Muscle of back (tissue), 11 donors: ENCODE results near the gene RYR3. TPM values are rescaled to one million over a fixed set of nuclear protein-coding genes. Genes with fewer than 3 reads are reported as not detected.
"Not testable (repeated sequence)": the region's sequence is repeated elsewhere in the genome, so short reads cannot be mapped to it uniquely, and the experiment has no call there.

Experiments used
- DNase-seq, 3 donors: peaks; one replicate each; pipeline versions ENCODE4 v3.0.0 to v3.0.0-alpha.2; 2013
- polyA plus RNA-seq, 10 donors: library from polyadenylated mRNA; unstranded; fragments of 120-200 nt; gene quantifications; one replicate each; pipeline ENCODE4 v1.2.1, GENCODE V29; 2013; ENCODE audit not compliant: insufficient read length in 10 of 10

Gene RYR3
- polyA plus RNA-seq, 10 donors, result 15.4 to 62.4 (median 41.5) TPM

DNA sequence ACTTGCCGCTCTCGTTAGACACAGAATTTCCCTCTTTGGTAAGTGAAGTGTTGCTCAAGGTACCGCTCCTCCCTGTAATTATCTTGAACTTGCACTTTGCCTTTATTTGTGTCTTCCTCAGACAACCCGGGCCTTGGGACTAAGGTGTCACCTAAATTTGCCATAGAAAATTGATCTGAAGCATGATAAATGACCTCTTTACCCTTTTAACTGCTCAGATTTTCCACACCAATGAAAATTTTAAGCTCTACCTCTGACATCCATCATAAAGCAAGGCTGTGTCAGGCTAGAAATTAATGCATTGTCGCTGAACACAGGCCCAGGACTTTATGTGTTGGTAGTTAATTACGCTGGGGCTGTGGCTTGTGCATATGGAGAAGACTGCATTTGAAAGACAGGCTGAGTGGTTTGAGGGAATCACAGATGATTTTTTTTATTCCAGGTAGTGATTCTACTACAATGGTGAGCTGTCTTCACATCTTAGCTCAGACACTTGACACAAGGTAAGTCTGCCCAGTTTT lies 458.0 kb downstream of the RYR3 start:
- DNase-seq, result no peak

GRCh38 chr15:33773969-33774368 lies 463.2 kb downstream of the RYR3 start:
- DNase-seq, result no peak

DNA sequence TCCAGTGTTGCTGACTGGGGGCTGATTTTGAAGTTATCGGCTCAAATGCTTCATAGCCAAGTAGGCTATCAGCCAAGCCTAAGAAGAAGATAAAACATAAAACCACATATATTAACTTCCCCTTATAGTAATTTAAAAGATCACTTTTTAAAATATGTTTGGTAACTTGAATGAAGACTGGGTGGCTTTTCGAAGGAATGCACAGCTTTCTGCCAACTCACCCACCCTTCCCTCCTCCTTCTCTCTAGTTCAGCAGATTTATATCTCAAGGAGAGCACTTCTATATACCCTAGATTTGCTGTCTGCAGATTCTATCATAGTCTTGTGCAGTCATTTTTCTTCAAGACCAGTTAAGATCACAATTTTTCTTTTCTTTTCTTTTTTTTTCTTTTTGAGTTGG lies 468.1 kb downstream of the RYR3 start:
- no peak for DNase-seq

DNA sequence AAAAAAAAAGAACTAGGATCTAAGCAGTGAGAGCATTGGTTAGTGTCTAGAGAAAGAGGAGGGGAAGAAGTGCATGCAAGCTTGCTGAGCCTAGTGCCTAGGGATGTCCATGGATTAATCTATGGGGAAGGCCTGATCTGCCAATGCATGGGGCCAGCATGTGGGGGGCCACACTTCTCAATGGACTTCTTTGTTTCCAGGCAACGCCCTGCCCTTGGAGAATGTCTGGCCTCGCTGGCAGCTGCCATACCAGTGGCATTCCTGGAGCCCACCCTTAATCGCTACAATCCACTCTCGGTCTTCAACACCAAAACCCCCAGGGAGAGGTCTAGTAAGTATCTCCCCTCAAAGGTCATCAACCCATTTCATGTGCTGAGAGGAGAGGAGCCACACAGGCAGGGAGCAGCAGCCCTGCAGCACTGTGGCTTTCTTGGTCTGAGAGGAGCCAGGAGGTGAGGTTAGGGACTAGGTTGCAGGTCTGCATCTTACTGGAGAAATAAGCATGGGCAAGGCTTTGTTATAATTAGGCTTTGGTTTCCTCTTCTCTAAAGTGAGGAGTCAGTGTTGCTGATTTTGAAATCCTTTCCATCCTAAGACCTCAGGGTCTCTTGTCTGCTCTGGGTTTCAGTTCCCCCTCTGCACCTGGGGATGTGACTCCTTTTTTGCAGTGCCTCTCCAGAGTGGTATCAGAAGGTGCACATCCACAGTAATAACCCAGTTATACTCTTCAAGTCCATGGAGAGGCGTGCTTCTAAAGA lies 469.4 kb downstream of the RYR3 start:
- DNase-seq, result no peak

GRCh38 chr15:33782966-33783365 lies 472.2 kb downstream of the RYR3 start:
- no peak for DNase-seq

- DNase-seq, result no peak
Observed at GRCh38 chr15:33785366-33785765, 474.6 kb downstream of the RYR3 start.

DNA sequence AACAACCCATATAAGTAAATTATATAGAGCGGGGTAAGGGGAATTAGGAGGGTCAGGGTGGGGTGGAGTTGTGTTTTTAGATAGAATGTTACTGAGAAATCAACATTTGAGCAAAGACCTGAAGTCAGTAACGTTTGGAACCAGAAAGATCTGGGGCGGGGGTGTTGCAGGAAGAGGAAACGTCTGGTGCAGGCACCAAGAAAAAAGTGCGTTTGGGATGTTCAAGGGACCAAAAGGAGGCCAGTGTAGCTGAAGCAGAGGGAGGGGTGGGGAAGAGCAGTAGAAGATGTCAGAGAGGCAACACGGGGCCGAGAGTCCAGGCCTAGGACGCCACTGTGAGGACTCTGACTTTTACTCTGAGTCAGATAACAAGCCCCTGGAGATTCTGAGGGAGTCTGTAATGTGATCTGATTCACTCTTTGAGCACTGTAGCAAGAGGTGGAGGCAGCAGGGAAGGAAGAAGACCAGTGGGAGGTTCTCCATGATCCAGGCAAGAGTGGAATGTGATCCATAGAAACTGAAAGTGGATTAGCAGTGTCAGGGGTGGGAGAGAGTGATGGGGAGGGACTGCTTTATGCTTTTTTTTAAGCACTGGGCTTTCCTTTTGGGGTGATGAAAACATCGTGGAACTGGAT lies 478.3 kb downstream of the RYR3 start:
- peak in 1 of 3 donors; percentile 19 for DNase-seq

GRCh38 chr15:33794453-33794852 lies 483.7 kb downstream of the RYR3 start:
- no peak for DNase-seq

- no peak for DNase-seq
Observed at GRCh38 chr15:33795070-33795469, 484.3 kb downstream of the RYR3 start.

DNA sequence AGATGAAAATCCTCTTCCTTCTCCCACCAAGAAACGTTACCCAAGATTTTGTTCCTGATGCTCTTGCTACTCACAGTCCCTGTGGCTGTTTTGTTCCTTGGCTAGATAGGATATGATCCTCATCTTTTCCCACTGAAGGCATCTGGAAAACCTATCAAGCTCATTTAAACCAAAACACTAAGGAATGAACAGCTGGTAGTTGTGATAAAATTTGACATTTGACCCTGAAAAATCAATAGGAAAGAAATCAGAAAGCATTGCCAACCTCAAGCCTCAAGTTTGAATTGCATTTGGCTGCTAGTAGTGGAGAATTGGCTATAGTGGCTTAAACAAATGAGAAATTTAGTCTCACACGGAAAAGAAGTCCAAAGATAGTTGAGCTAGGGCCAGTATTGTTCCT lies 486.9 kb downstream of the RYR3 start:
- no peak for DNase-seq

- peak in 1 of 3 donors; percentile 9 for DNase-seq
Observed at GRCh38 chr15:33801954-33802353, 491.2 kb downstream of the RYR3 start.

GRCh38 chr15:33807665-33808064 lies 496.9 kb downstream of the RYR3 start:
- DNase-seq, result no peak

GRCh38 chr15:33808720-33809457 lies 498.1 kb downstream of the RYR3 start:
- no peak for DNase-seq

GRCh38 chr15:33810073-33810595 lies 499.4 kb downstream of the RYR3 start:
- DNase-seq, result peak in 1 of 3 donors; percentile 13

GRCh38 chr15:33810806-33811205 lies 500.0 kb downstream of the RYR3 start:
- DNase-seq, result no peak

GRCh38 chr15:33813891-33814290 lies 503.1 kb downstream of the RYR3 start:
- DNase-seq, result no peak

DNA sequence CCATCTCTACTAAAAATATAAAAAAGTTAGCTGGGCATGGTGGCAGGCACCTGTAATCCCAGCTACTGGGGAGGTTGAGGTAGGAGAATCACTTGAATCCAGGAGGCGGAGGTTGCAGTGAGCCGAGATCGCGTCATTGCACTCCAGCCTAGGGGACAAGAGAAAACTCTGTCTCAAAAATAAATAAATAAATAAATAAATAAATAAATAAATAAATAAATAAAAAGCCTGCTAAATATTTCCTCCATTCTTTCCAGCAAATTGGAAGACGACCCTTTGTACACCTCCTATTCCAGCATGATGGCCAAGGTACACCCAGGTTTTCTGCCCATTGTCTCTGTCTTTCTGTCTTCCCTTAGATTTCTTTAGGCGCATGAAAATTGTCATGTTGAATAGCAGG lies 508.7 kb downstream of the RYR3 start:
- not testable (repeated sequence) for DNase-seq

- DNase-seq, result peak in 1 of 3 donors; percentile 34
Observed at GRCh38 chr15:33822479-33822878, 511.7 kb downstream of the RYR3 start.

GRCh38 chr15:33823119-33823518 lies 512.4 kb downstream of the RYR3 start:
- no peak for DNase-seq

DNA sequence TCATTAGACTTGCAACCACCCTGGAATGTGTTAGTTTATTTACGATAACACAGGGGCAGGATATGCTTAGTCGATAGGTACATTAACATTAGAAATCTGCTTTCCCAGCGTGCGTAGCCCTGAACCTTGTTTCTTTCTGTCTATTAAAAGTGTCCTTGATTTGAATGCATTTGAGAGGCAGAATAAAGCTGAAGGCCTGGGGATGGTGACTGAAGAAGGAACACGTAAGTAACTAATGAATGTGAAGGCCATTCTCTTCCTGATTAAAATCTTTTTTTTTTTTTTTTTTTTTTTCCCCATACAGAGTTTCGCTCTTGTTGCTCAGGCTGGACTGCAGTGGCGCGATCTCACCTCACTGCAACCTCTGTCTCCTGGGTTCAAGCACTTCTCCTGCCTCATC lies 514.7 kb downstream of the RYR3 start:
- DNase-seq, result no peak

DNA sequence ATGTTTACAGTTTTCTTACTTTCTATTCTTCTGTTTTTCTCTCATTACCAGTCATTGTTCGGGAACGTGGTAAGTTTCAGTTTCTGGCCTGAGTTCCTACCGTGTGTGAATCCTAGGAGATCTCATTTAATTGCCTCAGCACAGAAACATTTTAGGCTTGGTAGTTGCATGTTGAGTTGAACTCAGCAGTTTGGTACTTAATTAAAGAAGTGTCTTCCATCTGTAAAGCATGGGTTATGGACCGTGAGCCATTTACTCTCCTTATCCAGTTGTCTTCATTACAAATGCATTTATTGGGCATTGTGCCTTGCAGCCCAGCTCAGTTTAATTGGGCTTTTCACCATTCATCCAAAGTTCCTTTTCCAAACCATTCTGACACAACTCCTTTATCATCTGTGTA lies 515.4 kb downstream of the RYR3 start:
- no peak for DNase-seq

DNA sequence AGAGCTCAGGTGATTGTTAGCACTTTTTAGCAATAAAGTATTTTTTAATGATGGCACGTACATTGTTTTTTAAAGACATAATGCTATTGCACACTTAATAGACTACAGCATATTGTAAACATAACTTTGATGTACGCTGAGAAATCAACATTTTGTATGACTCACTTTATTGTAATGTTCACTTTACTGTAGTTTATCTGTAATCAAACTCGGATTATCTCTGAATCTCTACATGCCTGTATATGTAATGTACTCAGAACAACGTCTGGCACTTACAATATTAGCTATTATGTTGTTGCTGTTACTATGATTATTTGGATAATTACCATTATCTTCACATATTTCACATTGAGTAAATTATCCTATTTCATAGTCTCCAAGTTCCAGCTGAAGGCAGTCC lies 519.6 kb downstream of the RYR3 start:
- no peak for DNase-seq
